ENCODE results near the gene SP1. TPM values are rescaled to one million over a fixed set of nuclear protein-coding genes. Genes with fewer than 3 reads are reported as not detected.
A peak's percentile ranks its signal among the peaks of the same experiment; 100 is the strongest.

SP1 gene
- total and polyA plus RNA-seq, 9 of the 15 experiments (the other 6 are each of a cell fraction or from before 2014, with no cell fraction given) = 8.0 to 65.5 (median 41.6) TPM

- TF ChIP-seq, protein P1, sequence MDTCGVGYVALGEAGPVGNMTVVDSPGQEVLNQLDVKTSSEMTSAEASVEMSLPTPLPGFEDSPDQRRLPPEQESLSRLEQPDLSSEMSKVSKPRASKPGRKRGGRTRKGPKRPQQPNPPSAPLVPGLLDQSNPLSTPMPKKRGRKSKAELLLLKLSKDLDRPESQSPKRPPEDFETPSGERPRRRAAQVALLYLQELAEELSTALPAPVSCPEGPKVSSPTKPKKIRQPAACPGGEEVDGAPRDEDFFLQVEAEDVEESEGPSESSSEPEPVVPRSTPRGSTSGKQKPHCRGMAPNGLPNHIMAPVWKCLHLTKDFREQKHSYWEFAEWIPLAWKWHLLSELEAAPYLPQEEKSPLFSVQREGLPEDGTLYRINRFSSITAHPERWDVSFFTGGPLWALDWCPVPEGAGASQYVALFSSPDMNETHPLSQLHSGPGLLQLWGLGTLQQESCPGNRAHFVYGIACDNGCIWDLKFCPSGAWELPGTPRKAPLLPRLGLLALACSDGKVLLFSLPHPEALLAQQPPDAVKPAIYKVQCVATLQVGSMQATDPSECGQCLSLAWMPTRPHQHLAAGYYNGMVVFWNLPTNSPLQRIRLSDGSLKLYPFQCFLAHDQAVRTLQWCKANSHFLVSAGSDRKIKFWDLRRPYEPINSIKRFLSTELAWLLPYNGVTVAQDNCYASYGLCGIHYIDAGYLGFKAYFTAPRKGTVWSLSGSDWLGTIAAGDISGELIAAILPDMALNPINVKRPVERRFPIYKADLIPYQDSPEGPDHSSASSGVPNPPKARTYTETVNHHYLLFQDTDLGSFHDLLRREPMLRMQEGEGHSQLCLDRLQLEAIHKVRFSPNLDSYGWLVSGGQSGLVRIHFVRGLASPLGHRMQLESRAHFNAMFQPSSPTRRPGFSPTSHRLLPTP (IDR thresholded peaks at IDR 0.05; ENCODE audit: borderline replicate concordance, extremely low read depth, insufficient read length) = no peak
- TF ChIP-seq NR2C1 (IDR thresholded peaks at IDR 0.05) (no peak), NR2C1 (tag; IDR thresholded peaks at IDR 0.05) (no peak), NONO (IDR thresholded peaks at IDR 0.05; ENCODE audit: low read depth in 2 of 2, low read length in 1 of 2) (peak in 1 of 2 experiments; percentile 85; a peak in 2 of 4 replicates), ZNF232 (CRISPR knock-in tag; IDR thresholded peaks at IDR 0.05) (no peak), ZNF830 (CRISPR knock-in tag; IDR thresholded peaks at IDR 0.05) (no peak), PRDM10 (IDR thresholded peaks at IDR 0.05; ENCODE audit: partially characterized antibody) (peak; percentile 94), PHTF2 (CRISPR knock-in tag; IDR thresholded peaks at IDR 0.05) (no peak), MTA1 (IDR thresholded peaks at IDR 0.05; ENCODE audit: borderline replicate concordance) (no peak), TAF15 (IDR thresholded peaks at IDR 0.05; ENCODE audit: low read depth, low read length) (no peak), ZNF444 (CRISPR knock-in tag; IDR thresholded peaks at IDR 0.05) (peak; percentile 83; the same call in 1 of the 2 replicates), ZNF79 (CRISPR knock-in tag; IDR thresholded peaks at IDR 0.05; ENCODE audit: low read depth) (no peak), HLTF (IDR thresholded peaks at IDR 0.05) (no peak), LCOR (CRISPR knock-in tag; IDR thresholded peaks at IDR 0.05) (no peak), FOSL1 (tag; conservative IDR thresholded peaks at IDR 0.05) (peak; percentile 42; the same call in 1 of the 2 replicates), ZNF699 (CRISPR knock-in tag; IDR thresholded peaks at IDR 0.05; ENCODE audit: insufficient replicate concordance) (no peak), ARID1B (IDR thresholded peaks at IDR 0.05) (no peak), TCF3 (CRISPR knock-in tag; IDR thresholded peaks at IDR 0.05) (no peak), ZNF586 (CRISPR knock-in tag; conservative IDR thresholded peaks at IDR 0.05) (no peak), ZNF143 (CRISPR knock-in tag; IDR thresholded peaks at IDR 0.05) (no peak), RBM34 (IDR thresholded peaks at IDR 0.05; ENCODE audit: borderline replicate concordance, insufficient read depth, low read length) (no peak), ZNF57 (CRISPR knock-in tag; IDR thresholded peaks at IDR 0.05) (no peak)
- TF ChIP-seq, protein P2, sequence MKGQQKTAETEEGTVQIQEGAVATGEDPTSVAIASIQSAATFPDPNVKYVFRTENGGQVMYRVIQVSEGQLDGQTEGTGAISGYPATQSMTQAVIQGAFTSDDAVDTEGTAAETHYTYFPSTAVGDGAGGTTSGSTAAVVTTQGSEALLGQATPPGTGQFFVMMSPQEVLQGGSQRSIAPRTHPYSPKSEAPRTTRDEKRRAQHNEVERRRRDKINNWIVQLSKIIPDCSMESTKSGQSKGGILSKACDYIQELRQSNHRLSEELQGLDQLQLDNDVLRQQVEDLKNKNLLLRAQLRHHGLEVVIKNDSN (CRISPR knock-in tag; IDR thresholded peaks at IDR 0.05) = no peak
These were observed at the start of gene SP1 (continued) for GRCh38 chr12:53380104-53380793.
